ENCODE data around the gene BCAN. TPM values are rescaled to one million over a fixed set of nuclear protein-coding genes. Genes with fewer than 3 reads are reported as not detected.

The BCAN gene
- total RNA-seq, 1 experiment from 2014 or later: 3.6 TPM

- Mint-ChIP-seq H3K36me3 (no peaks in the 10 kb centered on the region), H3K27me3 (ENCODE audit: low read depth) (peaks cover 96% of the 10 kb centered on the region), H3K9me3 (no peaks in the 10 kb centered on the region), H3K4me3 (no peak overlapping the region), H3K4me1 (peaks cover 39% of the 10 kb centered on the region), H3K27ac (no peak overlapping the region)
- ChIA-PET CTCF (interaction anchor here (0.9 to 12.6 kb wide), 5 partner anchors 11 to 72 kb away, joined by 4 to 437 read pairs (median 7); partner anchors contain the start of genes HAPLN2 and NES), POLR2A (interaction anchor here (0.8 kb wide), 1 partner anchor 51 kb away, joined by 3 read pairs; the partner anchor contains the start of gene CRABP2)
- TF ChIP-seq IRF2 (CRISPR knock-in tag; IDR thresholded peaks at IDR 0.05; ENCODE audit: borderline replicate concordance, low read depth) (no peak), PRRX2 (CRISPR knock-in tag; IDR thresholded peaks at IDR 0.05) (no peak), MAX (CRISPR knock-in tag; IDR thresholded peaks at IDR 0.05) (no peak), ETV6 (CRISPR knock-in tag; IDR thresholded peaks at IDR 0.05) (no peak), TEAD1 (CRISPR knock-in tag; IDR thresholded peaks at IDR 0.05) (no peak), FOXP1 (CRISPR knock-in tag; IDR thresholded peaks at IDR 0.05; ENCODE audit: borderline replicate concordance) (no peak), ATF1 (CRISPR knock-in tag; IDR thresholded peaks at IDR 0.05) (no peak), USF1 (CRISPR knock-in tag; IDR thresholded peaks at IDR 0.05) (no peak), ZNF532 (CRISPR knock-in tag; IDR thresholded peaks at IDR 0.05; ENCODE audit: borderline replicate concordance) (no peak), OVOL2 (CRISPR knock-in tag; IDR thresholded peaks at IDR 0.05; ENCODE audit: borderline replicate concordance) (no peak), ZBTB21 (CRISPR knock-in tag; IDR thresholded peaks at IDR 0.05; ENCODE audit: borderline replicate concordance) (no peak), ATF3 (CRISPR knock-in tag; conservative IDR thresholded peaks at IDR 0.05) (no peak)
- ATAC-seq (no peak), DNase-seq (ENCODE audit: low spot score) (no peak)
Measured at GRCh38 chr1:156654700-156655099, 12.8 kb downstream of the BCAN start.

GRCh38 chr1:156655151-156655903 is 13.4 kb downstream of the BCAN start:
- Mint-ChIP-seq H3K4me1 (peaks cover 44% of the 10 kb centered on the region), H3K27me3 (ENCODE audit: low read depth) (peaks cover 93% of the 10 kb centered on the region), H3K4me3 (no peak overlapping the region), H3K9me3 (no peaks in the 10 kb centered on the region), H3K36me3 (no peaks in the 10 kb centered on the region), H3K27ac (no peak overlapping the region)
- ChIA-PET POLR2A (interaction anchor here (0.8 to 1.4 kb wide), 2 partner anchors 22 to 51 kb away, joined by 3 read pairs; partner anchors contain the start of genes CRABP2 and NES), CTCF (interaction anchor here (0.9 to 12.6 kb wide), 5 partner anchors 12 to 71 kb away, joined by 4 to 437 read pairs (median 7); partner anchors contain the start of genes HAPLN2 and NES)
- no peak for DNase-seq (ENCODE audit: low spot score)
- no peak for ATAC-seq
- TF ChIP-seq CDX4 (CRISPR knock-in tag; IDR thresholded peaks at IDR 0.05; ENCODE audit: borderline replicate concordance) (no peak), OVOL2 (CRISPR knock-in tag; IDR thresholded peaks at IDR 0.05; ENCODE audit: borderline replicate concordance) (no peak), E2F4 (CRISPR knock-in tag; IDR thresholded peaks at IDR 0.05; ENCODE audit: borderline replicate concordance, low read depth) (no peak), ARID4B (CRISPR knock-in tag; IDR thresholded peaks at IDR 0.05; ENCODE audit: borderline replicate concordance) (no peak), GABPB1 (CRISPR knock-in tag; IDR thresholded peaks at IDR 0.05) (no peak), IRF1 (CRISPR knock-in tag; IDR thresholded peaks at IDR 0.05) (no peak), ZNF138 (CRISPR knock-in tag; conservative IDR thresholded peaks at IDR 0.05) (no peak), FOXJ3 (CRISPR knock-in tag; IDR thresholded peaks at IDR 0.05; ENCODE audit: borderline replicate concordance) (no peak), SOX15 (CRISPR knock-in tag; IDR thresholded peaks at IDR 0.05) (no peak), ATF1 (CRISPR knock-in tag; IDR thresholded peaks at IDR 0.05) (no peak), MAX (CRISPR knock-in tag; IDR thresholded peaks at IDR 0.05) (no peak)
